ENCODE measurements around the gene ATP10B.

Gene ATP10B

GRCh38 chr5:160555971-160556631 is 295.9 kb downstream of the ATP10B start:
- FAIRE-seq (no peak), DNase-seq (ENCODE audit: low spot score) (no peak)

- FAIRE-seq (no peak), DNase-seq (ENCODE audit: low spot score) (no peak)
These were observed 296.4 kb downstream of the ATP10B start for GRCh38 chr5:160555581-160555970.

- DNase-seq (ENCODE audit: low spot score) (no peak), FAIRE-seq (no peak)
These were observed 301.9 kb downstream of the ATP10B start for GRCh38 chr5:160550075-160550474.

GRCh38 chr5:160548949-160549645 is 302.9 kb downstream of the ATP10B start:
- DNase-seq (ENCODE audit: low spot score) (peak; percentile 66), FAIRE-seq (peak; percentile 92)

GRCh38 chr5:160547872-160548271 is 304.1 kb downstream of the ATP10B start:
- FAIRE-seq (no peak), DNase-seq (ENCODE audit: low spot score) (no peak)

GRCh38 chr5:160547061-160547460 is 304.9 kb downstream of the ATP10B start:
- DNase-seq (ENCODE audit: low spot score), result peak; percentile 20
- no peak for FAIRE-seq

- peak; percentile 22 for DNase-seq (ENCODE audit: low spot score)
- no peak for FAIRE-seq
These were observed 306.2 kb downstream of the ATP10B start for GRCh38 chr5:160545832-160546231.

GRCh38 chr5:160543395-160543794 is 308.6 kb downstream of the ATP10B start:
- FAIRE-seq, result peak; percentile 58
- no peak for DNase-seq (ENCODE audit: low spot score)

GRCh38 chr5:160542840-160543239 is 309.2 kb downstream of the ATP10B start:
- DNase-seq (ENCODE audit: low spot score) (no peak), FAIRE-seq (no peak)

- FAIRE-seq, result no peak
- no peak for DNase-seq (ENCODE audit: low spot score)
These were observed 309.7 kb downstream of the ATP10B start for GRCh38 chr5:160542281-160542680.

GRCh38 chr5:160539431-160539830 is 312.6 kb downstream of the ATP10B start:
- FAIRE-seq (peak; percentile 90), DNase-seq (ENCODE audit: low spot score) (peak; percentile 79)

- FAIRE-seq (no peak), DNase-seq (ENCODE audit: low spot score) (no peak)
These were observed 314.1 kb downstream of the ATP10B start for GRCh38 chr5:160537940-160538339.

- DNase-seq (ENCODE audit: low spot score) (no peak), FAIRE-seq (no peak)
These were observed 314.9 kb downstream of the ATP10B start for GRCh38 chr5:160537116-160537515.

- no peak for DNase-seq (ENCODE audit: low spot score)
- FAIRE-seq, result no peak
These were observed 317.1 kb downstream of the ATP10B start for GRCh38 chr5:160534914-160535313.

- no peak for FAIRE-seq
- no peak for DNase-seq (ENCODE audit: low spot score)
These were observed 317.9 kb downstream of the ATP10B start for GRCh38 chr5:160534125-160534524.

- FAIRE-seq (no peak), DNase-seq (ENCODE audit: low spot score) (no peak)
These were observed 326.3 kb downstream of the ATP10B start for GRCh38 chr5:160525471-160526261.

- no peak for FAIRE-seq
These were observed 327.2 kb downstream of the ATP10B start for GRCh38 chr5:160524827-160525226.

GRCh38 chr5:160523502-160524163 is 328.4 kb downstream of the ATP10B start:
- FAIRE-seq (no peak), DNase-seq (ENCODE audit: low spot score) (no peak)

More at GRCh38 chr5:160524827-160525226, 327.2 kb downstream of the ATP10B start:
- no peak for DNase-seq (ENCODE audit: low spot score)

GRCh38 chr5:160521392-160521663 is 330.7 kb downstream of the ATP10B start:
- DNase-seq (ENCODE audit: low spot score) (no peak), FAIRE-seq (no peak)

- DNase-seq (ENCODE audit: low spot score) (no peak), FAIRE-seq (no peak)
These were observed 331.2 kb downstream of the ATP10B start for GRCh38 chr5:160520609-160521391.
